H9 (cell line): ENCODE measurements around the gene CD8A. TPM values are rescaled to one million over a fixed set of nuclear protein-coding genes. Genes with fewer than 3 reads are reported as not detected.

ENCODE experiments used
- DNase-seq: peaks from one replicate; pipeline ENCODE4 v3.0.0-alpha.2; 2017
- H2AFZ ChIP-seq: one replicate; pipeline ENCODE4 v1.6.1; 2013; ENCODE audit warnings: mild to moderate bottlenecking, low read length, control low read depth, moderate library complexity
- H2AK5ac ChIP-seq: 2 replicates; pipeline ENCODE4 v1.6.1; 2013; ENCODE audit warnings: low read length, control low read depth, mixed read lengths; ENCODE audit not compliant: insufficient read length
- H2BK120ac ChIP-seq: one replicate; pipeline ENCODE4 v1.6.1; 2013; ENCODE audit warnings: low read depth, mild to moderate bottlenecking, low read length, control low read depth, inconsistent platforms; ENCODE audit not compliant: poor library complexity, severe bottlenecking
- H2BK12ac ChIP-seq: 2 replicates; pipeline ENCODE4 v1.6.1; 2013; ENCODE audit warnings: low read length, control low read depth, mixed read lengths, low read depth; ENCODE audit not compliant: insufficient read length
- H2BK15ac ChIP-seq: 2 replicates; pipeline ENCODE4 v1.6.1; 2013; ENCODE audit warnings: low read depth, low read length, control low read depth
- H2BK20ac ChIP-seq: one replicate; pipeline ENCODE4 v1.6.1; 2013; ENCODE audit warnings: low read depth, mild to moderate bottlenecking, low read length, control low read depth, inconsistent platforms; ENCODE audit not compliant: poor library complexity, severe bottlenecking
- H2BK5ac ChIP-seq: 2 replicates; pipeline ENCODE4 v1.6.1; 2013; ENCODE audit warnings: low read length, control low read depth, mixed read lengths; ENCODE audit not compliant: insufficient read length
- H3K14ac ChIP-seq: 2 replicates; pipeline ENCODE4 v1.6.1; 2013; ENCODE audit warnings: low read length, control low read depth; ENCODE audit not compliant: insufficient read depth
- H3K18ac ChIP-seq: 2 replicates; pipeline ENCODE4 v1.6.1; 2013; ENCODE audit warnings: low read depth, mild to moderate bottlenecking, mixed read lengths, low read length, control low read depth; ENCODE audit not compliant: insufficient read length
- H3K23ac ChIP-seq: 2 replicates; pipeline ENCODE4 v1.6.1; 2013; ENCODE audit warnings: low read length, control low read depth, mixed read lengths, low read depth; ENCODE audit not compliant: insufficient read length
- H3K23me2 ChIP-seq: 2 replicates; pipeline ENCODE4 v1.6.1; 2013; ENCODE audit warnings: low read depth, mild to moderate bottlenecking, mixed read lengths, low read length, control low read depth; ENCODE audit not compliant: insufficient read length, poor library complexity, severe bottlenecking
- H3K27ac ChIP-seq: 2 replicates; pipeline ENCODE4 v1.5.1; 2013; ENCODE audit warnings: low read length, control low read depth, mixed read lengths, low read depth; ENCODE audit not compliant: insufficient read length
- H3K27me3 ChIP-seq: 2 replicates; pipeline ENCODE4 v1.6.1; 2013; ENCODE audit warnings: low read length, control low read depth, inconsistent platforms; ENCODE audit not compliant: insufficient read depth
- H3K4ac ChIP-seq: 2 replicates; pipeline ENCODE4 v1.6.1; 2013; ENCODE audit warnings: low read depth, mild to moderate bottlenecking, control low read depth, inconsistent platforms, low read length, moderate library complexity
- H3K4me1 ChIP-seq: 2 replicates; pipeline ENCODE4 v1.6.1; 2013; ENCODE audit warnings: low read length, control low read depth, inconsistent platforms; ENCODE audit not compliant: insufficient read depth
- H3K4me2 ChIP-seq: 2 replicates; pipeline ENCODE4 v1.6.1; 2013; ENCODE audit warnings: low read length, control low read depth, mixed read lengths; ENCODE audit not compliant: insufficient read length, insufficient read depth
- H3K56ac ChIP-seq: 2 replicates; pipeline ENCODE4 v1.6.1; 2013; ENCODE audit warnings: low read depth, mild to moderate bottlenecking, mixed read lengths, low read length, control low read depth; ENCODE audit not compliant: insufficient read length
- H3K79me1 ChIP-seq: 2 replicates; pipeline ENCODE4 v1.6.1; 2013; ENCODE audit warnings: low read depth, mild to moderate bottlenecking, moderate library complexity, low read length, control low read depth, inconsistent platforms; ENCODE audit not compliant: insufficient read depth, poor library complexity, severe bottlenecking
- H3K79me2 ChIP-seq: 2 replicates; pipeline ENCODE4 v1.6.1; 2013; ENCODE audit warnings: low read length, control low read depth, inconsistent platforms; ENCODE audit not compliant: insufficient read depth
- H3K9ac ChIP-seq: 2 replicates; pipeline ENCODE4 v1.6.1; 2013; ENCODE audit warnings: low read length, control low read depth, mixed read lengths; ENCODE audit not compliant: insufficient read length; ENCODE audit errors: extremely low read depth
- H3K9me3 ChIP-seq: one replicate; pipeline ENCODE4 v1.6.1; 2013; ENCODE audit warnings: low read depth, low read length, inconsistent platforms; ENCODE audit not compliant: control insufficient read depth
- H3T11ph ChIP-seq: one replicate; pipeline ENCODE4 v1.6.1; 2013; ENCODE audit warnings: mild to moderate bottlenecking, low read length, control low read depth, inconsistent platforms
- H4K20me1 ChIP-seq: one replicate; pipeline ENCODE4 v1.6.1; 2013; ENCODE audit not compliant: control insufficient read depth, insufficient read length, insufficient read depth
- H4K5ac ChIP-seq: 2 replicates; pipeline ENCODE4 v1.6.1; 2013; ENCODE audit warnings: low read depth, mild to moderate bottlenecking, mixed read lengths, low read length, control low read depth; ENCODE audit not compliant: insufficient read length
- H4K8ac ChIP-seq: replicated peaks from 2 replicates; pipeline ENCODE4 v1.6.1; 2013; ENCODE audit warnings: low read length, control low read depth, mixed read lengths, low read depth; ENCODE audit not compliant: insufficient read length
- H4K91ac ChIP-seq: 2 replicates; pipeline ENCODE4 v1.6.1; 2013; ENCODE audit warnings: low read depth, mild to moderate bottlenecking, moderate library complexity, mixed read lengths, low read length, control low read depth; ENCODE audit not compliant: insufficient read length
- H3K27ac Mint-ChIP-seq, 3 experiments: 2 replicates in 2 of 3; 3 replicates in 1 of 3; pipeline ENCODE4 v1.8.0; 2020 to 2021; ENCODE audit warnings: mixed read lengths in 3 of 3, mild to moderate bottlenecking in 1 of 3, moderate library complexity in 1 of 3
- H3K27me3 Mint-ChIP-seq: 2 replicates; pipeline ENCODE4 v1.8.0; 2021; ENCODE audit warnings: low read depth, mild to moderate bottlenecking, moderate library complexity, mixed read lengths
- H3K36me3 Mint-ChIP-seq, 3 experiments: 2 replicates in 2 of 3; 3 replicates in 1 of 3; pipeline ENCODE4 v1.8.0; 2020 to 2021; ENCODE audit warnings: low read depth in 3 of 3, mixed read lengths in 3 of 3; ENCODE audit not compliant: insufficient read depth in 1 of 3
- H3K4me1 Mint-ChIP-seq, 2 experiments: 2 replicates each; pipeline ENCODE4 v1.8.0; 2020; ENCODE audit warnings: mixed read lengths in 2 of 2
- H3K4me3 Mint-ChIP-seq, 2 experiments: 2 replicates in 1 of 2; 3 replicates in 1 of 2; pipeline ENCODE4 v1.8.0; 2020 to 2021; ENCODE audit warnings: mild to moderate bottlenecking in 2 of 2, mixed read lengths in 2 of 2, moderate library complexity in 1 of 2
- H3K9me3 Mint-ChIP-seq, 2 experiments: 2 replicates in 1 of 2; 3 replicates in 1 of 2; pipeline ENCODE4 v1.8.0; 2020; ENCODE audit warnings: mild to moderate bottlenecking in 2 of 2, mixed read lengths in 2 of 2, moderate library complexity in 1 of 2
- CTCF ChIP-seq: fragments of 200-600 bp; sonication (generic); conservative IDR thresholded peaks from 3 replicates; pipeline ENCODE4 v1.8.0; 2021; ENCODE audit warnings: antibody characterized with exemption, mild to moderate bottlenecking
- WGBS: extraction: QIAGEN DNeasy Blood & Tissue Kit; methylation state at CpG from one replicate; pipeline ENCODE4 v1.1.7; 2013; ENCODE audit warnings: missing lambda C conversion rate, low lambda C conversion rate, mixed read lengths; ENCODE audit not compliant: insufficient read length; ENCODE audit errors: extremely low coverage; 5-methylcytosine and 5-hydroxymethylcytosine counted together
- total RNA-seq: library from RNA; stranded (reverse); gene quantifications from 2 replicates; pipeline ENCODE4 v1.2.1, GENCODE V29; 2021

CD8A gene
- total RNA-seq, 1 experiment from 2014 or later: not detected

- DNase-seq: no peak
- Histone ChIP-seq H3K79me2 (no peaks in the 10 kb centered on the region), H4K20me1 (no peaks in the 10 kb centered on the region), H3K79me1 (no peaks in the 10 kb centered on the region), H3K27me3 (no peaks in the 10 kb centered on the region), H2BK120ac (no peak overlapping the region), H2AK5ac (no peak overlapping the region), H3K18ac (no peak overlapping the region), H3K4ac (no peak overlapping the region), H3K9me3 (no peaks in the 10 kb centered on the region), H2AFZ (no peak overlapping the region), H2BK15ac (no peak overlapping the region), H4K5ac (no peak overlapping the region), H4K91ac (no peak overlapping the region), H3K27ac (no peak overlapping the region), H3T11ph (no peak overlapping the region), H3K9ac (no peak overlapping the region), H3K4me1 (peaks cover 4% of the 10 kb centered on the region), H2BK20ac (no peak overlapping the region), H4K8ac (no peak overlapping the region), H3K56ac (no peak overlapping the region), H3K4me2 (no peak overlapping the region), H3K14ac (no peak overlapping the region), H2BK12ac (no peak overlapping the region), H3K23me2 (no peaks in the 10 kb centered on the region), H2BK5ac (no peak overlapping the region), H3K23ac (no peak overlapping the region)
- peak overlapping the region; percentile 20 to 93 (median 87); a peak in 4 of 7 replicates for H3K27ac Mint-ChIP-seq
- no CpG with 5 or more reads among the region's 2 CpGs for WGBS
- TF ChIP-seq CTCF: no peak
- peaks cover 2% of the 10 kb centered on the region; the same call in 1 of the 2 replicates for H3K27me3 Mint-ChIP-seq
- peaks cover 6 to 25% of the 10 kb centered on the region in 2 experiments for H3K4me1 Mint-ChIP-seq
- no peaks in the 10 kb centered on the region for H3K9me3 Mint-ChIP-seq
- H3K4me3 Mint-ChIP-seq: no peak overlapping the region; a peak in 1 of 5 replicates
- no peaks in the 10 kb centered on the region for H3K36me3 Mint-ChIP-seq
These were observed 40.8 kb upstream of the CD8A start for GRCh38 chr2:86831537-86831936.
